GM12801 (cell line): ENCODE data around the gene MYOG.

ENCODE experiments used
- TF ChIP-seq, protein P1 (sequence below): IDR thresholded peaks from one replicate; pipeline ENCODE4 v1.5.1; 2011; ENCODE audit warnings: control low read depth; ENCODE audit not compliant: insufficient read length; ENCODE audit errors: extremely low read depth

MYOG gene

GRCh38 chr1:203059485-203059884, 26.3 kb downstream of the MYOG start:
- TF ChIP-seq, protein P1, sequence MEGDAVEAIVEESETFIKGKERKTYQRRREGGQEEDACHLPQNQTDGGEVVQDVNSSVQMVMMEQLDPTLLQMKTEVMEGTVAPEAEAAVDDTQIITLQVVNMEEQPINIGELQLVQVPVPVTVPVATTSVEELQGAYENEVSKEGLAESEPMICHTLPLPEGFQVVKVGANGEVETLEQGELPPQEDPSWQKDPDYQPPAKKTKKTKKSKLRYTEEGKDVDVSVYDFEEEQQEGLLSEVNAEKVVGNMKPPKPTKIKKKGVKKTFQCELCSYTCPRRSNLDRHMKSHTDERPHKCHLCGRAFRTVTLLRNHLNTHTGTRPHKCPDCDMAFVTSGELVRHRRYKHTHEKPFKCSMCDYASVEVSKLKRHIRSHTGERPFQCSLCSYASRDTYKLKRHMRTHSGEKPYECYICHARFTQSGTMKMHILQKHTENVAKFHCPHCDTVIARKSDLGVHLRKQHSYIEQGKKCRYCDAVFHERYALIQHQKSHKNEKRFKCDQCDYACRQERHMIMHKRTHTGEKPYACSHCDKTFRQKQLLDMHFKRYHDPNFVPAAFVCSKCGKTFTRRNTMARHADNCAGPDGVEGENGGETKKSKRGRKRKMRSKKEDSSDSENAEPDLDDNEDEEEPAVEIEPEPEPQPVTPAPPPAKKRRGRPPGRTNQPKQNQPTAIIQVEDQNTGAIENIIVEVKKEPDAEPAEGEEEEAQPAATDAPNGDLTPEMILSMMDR = no peak

GRCh38 chr1:203058676-203058935, 27.2 kb downstream of the MYOG start:
- TF ChIP-seq, protein P1 = no peak

GRCh38 chr1:203057911-203058675, 27.7 kb downstream of the MYOG start:
- TF ChIP-seq, protein P1 = no peak

GRCh38 chr1:203056516-203056915, 29.3 kb downstream of the MYOG start:
- TF ChIP-seq, protein P1 = no peak

GRCh38 chr1:203056012-203056411, 29.8 kb downstream of the MYOG start:
- TF ChIP-seq, protein P1 = no peak

- TF ChIP-seq, protein P1 = no peak
Measured at GRCh38 chr1:203055161-203055799, 30.5 kb downstream of the MYOG start.

GRCh38 chr1:203054642-203055041, 31.2 kb downstream of the MYOG start:
- TF ChIP-seq, protein P1 = no peak
